ENCODE data around the gene PDGFA.

PDGFA gene

GRCh38 chr7:519484-520390 is at the start of gene PDGFA:
Gene PDGFA (minus strand): TSS chr7:519846. CDS start chr7:519001, 845 bp downstream.
- DNase-seq (ENCODE audit: low read depth in 2 of 2) = peak in 1 of 2 donors; percentile 30

DNA sequence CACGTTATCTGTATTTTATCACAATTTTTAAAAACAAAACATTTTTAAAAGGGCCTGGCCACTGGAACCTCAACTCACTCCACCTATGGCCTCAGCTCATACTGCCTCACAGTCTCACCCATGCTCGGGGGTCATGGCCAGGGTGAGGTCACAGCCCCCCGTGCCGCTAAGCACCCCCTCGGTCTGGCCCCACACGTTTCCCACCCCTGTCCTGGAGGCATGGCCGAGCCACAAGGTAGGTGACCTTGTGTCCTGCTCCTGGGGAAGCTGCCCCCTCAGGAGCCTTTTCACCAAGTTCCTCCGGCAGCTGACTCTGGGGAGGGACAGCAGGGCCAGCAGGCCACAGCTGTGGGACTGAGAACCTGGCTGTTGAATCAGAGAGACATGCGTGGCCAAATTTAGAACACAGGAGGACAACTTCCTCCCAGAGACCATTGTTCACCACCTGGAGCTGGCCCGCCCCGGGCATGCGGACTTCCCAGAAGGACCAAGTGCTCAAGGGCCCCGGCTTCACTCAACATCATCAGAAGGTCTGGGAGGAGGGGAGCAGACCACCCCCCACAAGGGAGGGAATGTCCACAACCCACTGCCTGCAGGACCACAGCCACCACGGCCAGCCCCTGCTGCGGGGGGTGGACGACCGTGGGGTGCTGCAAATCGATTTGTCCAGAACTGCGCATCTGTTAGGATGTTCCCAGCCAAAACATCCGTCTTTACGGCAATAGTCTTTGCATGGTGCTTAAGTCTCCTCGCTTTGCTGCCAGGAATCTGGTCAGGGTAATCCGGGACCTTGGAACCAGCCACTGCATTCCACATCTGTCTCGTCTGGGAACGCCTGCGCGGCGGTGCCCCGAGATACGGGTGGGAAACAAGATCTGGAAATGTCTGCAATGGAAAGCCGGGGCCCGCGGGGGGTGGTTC is 48.6 kb upstream of the PDGFA start:
- DNase-seq (ENCODE audit: low read depth in 2 of 2) = no peak

DNA sequence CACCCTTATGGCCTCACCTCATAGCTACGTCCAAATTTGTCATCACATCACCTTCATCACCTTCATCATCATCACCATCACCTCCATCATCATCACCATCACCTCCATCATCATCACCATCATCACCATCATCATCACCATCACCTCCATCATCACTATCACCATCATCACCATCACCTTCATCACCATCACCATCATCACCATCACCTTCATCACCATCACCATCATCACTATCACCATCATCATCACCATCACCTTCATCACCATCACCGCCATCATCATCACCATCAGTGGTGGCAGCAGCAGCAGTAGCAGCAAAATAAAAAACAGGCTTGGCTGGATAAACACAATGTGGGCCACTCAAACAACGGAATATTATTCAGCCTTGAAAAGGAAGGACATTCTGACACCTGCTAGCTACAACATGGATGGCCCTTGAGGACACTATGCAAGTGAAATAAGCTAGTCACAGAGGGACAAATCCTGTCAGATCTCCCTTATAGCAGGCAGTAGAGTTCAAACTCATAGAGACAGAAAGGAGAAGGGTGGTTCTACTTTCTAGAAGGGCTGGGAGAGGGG is 47.7 kb upstream of the PDGFA start:
- no peak for DNase-seq (ENCODE audit: low read depth in 2 of 2)

GRCh38 chr7:566100-566499 is 46.5 kb upstream of the PDGFA start:
- no peak for DNase-seq (ENCODE audit: low read depth in 2 of 2)

GRCh38 chr7:564176-564865 is 44.7 kb upstream of the PDGFA start:
- no peak for DNase-seq (ENCODE audit: low read depth in 2 of 2)

DNA sequence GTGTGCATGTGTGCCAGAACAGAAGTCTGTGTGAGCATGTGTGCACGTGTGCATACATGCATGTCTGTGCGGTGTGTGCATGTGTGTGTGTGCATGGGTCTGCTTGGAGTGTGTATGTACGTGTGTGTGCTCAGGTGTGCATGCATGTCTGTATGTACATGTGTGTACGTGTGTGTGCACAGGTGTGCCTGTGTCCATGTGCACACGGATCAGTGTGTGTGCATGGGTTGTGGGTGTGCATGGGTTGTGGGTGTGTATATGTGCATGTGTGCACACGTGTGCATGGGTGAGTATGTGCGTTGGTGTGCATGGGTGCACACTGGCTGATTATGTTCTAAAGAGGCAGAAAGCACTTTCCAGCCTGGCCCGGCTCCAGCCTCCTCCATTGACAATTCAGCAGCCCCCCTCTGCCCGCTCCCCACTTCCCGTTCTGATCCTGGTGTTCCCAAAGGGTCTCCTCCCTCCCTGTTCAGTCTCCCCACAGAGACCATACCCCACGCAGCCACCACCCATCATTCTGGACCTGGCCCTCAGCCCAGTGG is 44.1 kb upstream of the PDGFA start:
- no peak for DNase-seq (ENCODE audit: low read depth in 2 of 2)

DNA sequence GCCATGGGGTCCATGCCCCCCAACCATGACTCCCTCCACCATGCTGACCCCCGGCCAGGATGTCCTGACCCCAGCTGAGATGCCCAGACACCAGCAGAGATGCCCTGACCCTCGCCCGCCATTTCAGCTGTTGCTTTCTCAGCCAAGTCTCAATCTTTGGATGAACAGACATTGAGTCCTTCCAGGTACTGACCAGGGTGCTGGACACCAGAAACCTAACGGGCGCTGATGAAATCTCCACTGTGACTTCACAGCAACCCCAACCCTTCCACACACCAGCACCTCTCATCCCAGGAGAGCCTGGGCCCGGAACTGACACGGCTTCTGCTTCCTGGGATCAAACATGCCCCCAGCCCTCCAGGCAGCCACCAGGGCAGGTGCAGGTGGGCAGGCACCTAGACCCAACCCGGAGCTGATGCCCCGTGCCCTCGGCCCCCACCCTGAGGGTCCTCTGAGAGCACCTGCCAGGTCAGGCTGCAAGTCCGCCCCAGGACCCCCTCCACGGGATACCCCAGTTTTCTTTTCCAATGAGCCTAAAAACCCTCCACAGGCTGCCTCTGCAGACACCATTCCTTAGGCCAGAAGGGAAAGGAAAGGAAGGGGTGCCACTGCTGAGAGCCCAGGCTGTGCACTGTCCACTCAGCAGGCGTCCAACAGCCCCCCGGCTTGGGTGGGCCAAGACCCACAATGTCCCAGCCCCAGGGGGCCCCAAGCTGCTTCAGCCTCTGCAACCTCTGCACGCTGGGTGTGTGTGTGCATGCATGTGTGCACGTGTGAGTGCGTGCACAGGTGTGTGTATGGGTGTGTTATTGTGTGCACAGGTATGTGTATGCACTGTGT is 43.4 kb upstream of the PDGFA start:
- no peak for DNase-seq (ENCODE audit: low read depth in 2 of 2)

DNA sequence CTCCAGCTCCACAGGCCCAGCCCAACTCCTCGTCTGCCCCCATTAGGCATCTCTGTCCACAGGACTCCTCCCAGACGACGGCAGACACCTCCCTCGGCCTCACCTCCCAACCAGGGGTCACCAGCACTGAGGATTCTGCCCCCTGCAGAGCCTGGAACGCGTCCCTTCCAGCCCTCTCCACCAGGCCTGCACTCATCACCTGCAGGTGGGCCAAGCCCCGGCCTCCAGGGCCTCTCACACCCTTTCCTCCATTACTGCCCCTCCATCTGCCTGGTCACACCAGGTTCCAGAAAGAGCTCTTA is 42.7 kb upstream of the PDGFA start:
- no peak for DNase-seq (ENCODE audit: low read depth in 2 of 2)

GRCh38 chr7:561631-562373 is 42.2 kb upstream of the PDGFA start:
- DNase-seq (ENCODE audit: low read depth in 2 of 2) = no peak

GRCh38 chr7:560966-561630 is 41.5 kb upstream of the PDGFA start:
- no peak for DNase-seq (ENCODE audit: low read depth in 2 of 2)

- no peak for DNase-seq (ENCODE audit: low read depth in 2 of 2)
These were observed 39.7 kb upstream of the PDGFA start for GRCh38 chr7:559396-559705.

DNA sequence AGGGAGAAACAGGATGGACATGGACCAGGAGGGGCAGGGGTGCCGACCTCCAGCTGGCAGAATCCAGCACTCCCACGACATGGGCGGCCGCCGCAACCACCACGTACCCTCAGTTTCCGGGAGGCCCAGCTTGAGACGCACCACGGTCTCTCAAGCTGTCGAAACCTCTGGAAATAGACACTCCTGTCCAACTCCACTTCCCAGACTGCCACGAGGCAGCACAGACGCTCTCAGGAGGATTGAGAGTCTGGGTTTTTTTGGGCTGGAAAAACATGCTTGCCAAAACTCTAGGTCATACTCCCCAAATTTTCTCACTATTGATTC is 37.9 kb upstream of the PDGFA start:
- no peak for DNase-seq (ENCODE audit: low read depth in 2 of 2)

GRCh38 chr7:556837-557557 is 37.4 kb upstream of the PDGFA start:
- no peak for DNase-seq (ENCODE audit: low read depth in 2 of 2)

- no peak for DNase-seq (ENCODE audit: low read depth in 2 of 2)
These were observed 36.7 kb upstream of the PDGFA start for GRCh38 chr7:556291-556826.

- no peak for DNase-seq (ENCODE audit: low read depth in 2 of 2)
These were observed 36.0 kb upstream of the PDGFA start for GRCh38 chr7:555551-556160.

DNA sequence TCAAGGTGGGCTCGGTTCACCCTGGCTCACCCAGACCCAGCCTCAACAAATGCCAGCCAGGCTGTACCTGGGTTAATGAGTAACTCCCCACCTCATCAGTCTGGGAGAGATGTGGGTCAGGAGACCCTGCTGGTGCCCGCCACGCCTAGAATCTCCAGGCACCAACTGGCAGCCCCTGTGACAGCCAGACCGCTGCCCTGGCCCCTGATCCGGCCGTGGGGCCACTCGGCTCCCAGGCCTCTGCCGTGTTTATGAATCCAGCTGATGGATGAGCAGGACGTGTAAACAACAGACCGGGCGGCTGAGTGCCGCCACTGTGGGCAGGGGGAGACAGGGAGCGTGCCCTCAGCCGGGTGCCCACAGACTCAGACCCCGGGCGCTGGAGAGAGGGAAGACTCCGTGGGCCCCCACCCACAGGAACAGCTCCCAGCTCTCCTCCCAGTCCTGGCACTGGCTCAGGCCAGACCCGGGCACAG is 34.0 kb upstream of the PDGFA start:
- DNase-seq (ENCODE audit: low read depth in 2 of 2) = no peak

DNA sequence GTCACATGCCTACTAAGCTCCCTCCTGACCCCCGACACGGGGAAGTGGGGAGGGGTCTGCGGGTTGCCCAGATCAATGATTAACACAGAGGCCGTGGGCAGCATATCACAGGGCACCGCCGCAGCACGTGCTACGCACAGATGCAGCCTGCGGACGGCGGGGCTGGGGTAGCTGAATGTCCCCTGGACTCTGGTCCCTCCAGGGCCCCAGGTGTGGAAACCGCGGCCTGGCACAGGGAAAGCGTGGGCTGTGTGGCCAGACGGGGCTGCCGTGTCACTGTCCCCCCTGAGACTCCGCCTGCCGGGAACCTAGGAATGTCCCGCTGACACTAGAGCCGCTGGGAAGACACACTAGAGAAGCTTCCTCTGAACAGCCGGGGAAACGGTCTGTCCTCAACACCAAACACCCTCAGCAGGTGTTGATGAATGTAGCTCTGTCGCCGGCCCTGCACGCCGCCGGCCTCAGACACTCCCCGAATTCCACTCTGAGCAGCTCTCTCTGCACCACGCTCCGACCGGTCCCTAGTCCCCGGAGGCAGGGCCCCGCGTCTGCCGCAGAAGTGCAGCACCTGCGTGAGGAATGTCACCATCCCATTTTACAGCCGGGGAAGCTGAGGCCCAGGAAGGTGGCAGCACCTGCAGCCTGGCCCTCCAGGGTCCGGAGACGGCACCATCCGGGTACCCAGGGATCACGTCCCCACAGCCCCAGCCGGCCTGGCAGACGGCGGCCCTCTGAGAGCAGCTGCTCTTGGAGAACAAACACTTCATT is 33.4 kb upstream of the PDGFA start:
- no peak for DNase-seq (ENCODE audit: low read depth in 2 of 2)
